Measurements from ENCODE around the gene KIAA1549. TPM values are rescaled to one million over a fixed set of nuclear protein-coding genes. Genes with fewer than 3 reads are reported as not detected.
"Not testable (repeated sequence)": the region's sequence is repeated elsewhere in the genome, so short reads cannot be mapped to it uniquely, and the experiment has no call there.

KIAA1549 gene
- total RNA-seq, 4 donors from 2014 or later = 0.11 to 2.1 (median 0.28) TPM

DNA sequence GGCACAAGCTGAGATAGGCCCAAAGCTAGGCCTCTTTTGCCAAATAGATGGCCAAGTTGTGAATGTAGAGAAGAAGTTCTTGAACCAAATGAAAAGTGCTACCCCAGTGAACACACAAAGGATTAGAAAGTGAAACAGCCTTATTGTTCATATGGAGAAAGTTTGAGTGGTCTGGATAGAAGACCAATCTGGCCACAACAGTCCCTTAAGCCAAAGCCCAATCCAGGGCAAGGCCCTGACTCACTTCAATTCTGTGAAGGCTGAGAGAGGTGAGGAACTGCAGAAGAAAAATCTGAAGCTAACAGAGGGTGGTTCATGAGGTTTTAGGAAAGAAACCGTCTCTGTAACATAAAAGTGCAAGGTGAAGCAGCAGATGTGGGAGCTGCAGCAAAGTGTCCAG, 164.5 kb downstream of the KIAA1549 start:
- no peak for DNase-seq
- WGBS, 2 donors = 79 to 82% methylated on average over 1 of the region's 1 CpG
- H3K27me3 ChIP-seq = no peaks in the 10 kb centered on the region
- H3K4me1 ChIP-seq = no peaks in the 10 kb centered on the region
- H3K27ac ChIP-seq = no peak overlapping the region
- intact Hi-C loops (cut with DNase I) = no loop called here
- no peaks in the 10 kb centered on the region for H3K36me3 ChIP-seq
- H3K9me3 ChIP-seq = no peaks in the 10 kb centered on the region
- TF ChIP-seq, protein P1, sequence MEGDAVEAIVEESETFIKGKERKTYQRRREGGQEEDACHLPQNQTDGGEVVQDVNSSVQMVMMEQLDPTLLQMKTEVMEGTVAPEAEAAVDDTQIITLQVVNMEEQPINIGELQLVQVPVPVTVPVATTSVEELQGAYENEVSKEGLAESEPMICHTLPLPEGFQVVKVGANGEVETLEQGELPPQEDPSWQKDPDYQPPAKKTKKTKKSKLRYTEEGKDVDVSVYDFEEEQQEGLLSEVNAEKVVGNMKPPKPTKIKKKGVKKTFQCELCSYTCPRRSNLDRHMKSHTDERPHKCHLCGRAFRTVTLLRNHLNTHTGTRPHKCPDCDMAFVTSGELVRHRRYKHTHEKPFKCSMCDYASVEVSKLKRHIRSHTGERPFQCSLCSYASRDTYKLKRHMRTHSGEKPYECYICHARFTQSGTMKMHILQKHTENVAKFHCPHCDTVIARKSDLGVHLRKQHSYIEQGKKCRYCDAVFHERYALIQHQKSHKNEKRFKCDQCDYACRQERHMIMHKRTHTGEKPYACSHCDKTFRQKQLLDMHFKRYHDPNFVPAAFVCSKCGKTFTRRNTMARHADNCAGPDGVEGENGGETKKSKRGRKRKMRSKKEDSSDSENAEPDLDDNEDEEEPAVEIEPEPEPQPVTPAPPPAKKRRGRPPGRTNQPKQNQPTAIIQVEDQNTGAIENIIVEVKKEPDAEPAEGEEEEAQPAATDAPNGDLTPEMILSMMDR (IDR thresholded peaks at IDR 0.05) = no peak
- no peak for TF ChIP-seq POLR2A (IDR thresholded peaks at IDR 0.05)
- no peak overlapping the region for H3K4me3 ChIP-seq

DNA sequence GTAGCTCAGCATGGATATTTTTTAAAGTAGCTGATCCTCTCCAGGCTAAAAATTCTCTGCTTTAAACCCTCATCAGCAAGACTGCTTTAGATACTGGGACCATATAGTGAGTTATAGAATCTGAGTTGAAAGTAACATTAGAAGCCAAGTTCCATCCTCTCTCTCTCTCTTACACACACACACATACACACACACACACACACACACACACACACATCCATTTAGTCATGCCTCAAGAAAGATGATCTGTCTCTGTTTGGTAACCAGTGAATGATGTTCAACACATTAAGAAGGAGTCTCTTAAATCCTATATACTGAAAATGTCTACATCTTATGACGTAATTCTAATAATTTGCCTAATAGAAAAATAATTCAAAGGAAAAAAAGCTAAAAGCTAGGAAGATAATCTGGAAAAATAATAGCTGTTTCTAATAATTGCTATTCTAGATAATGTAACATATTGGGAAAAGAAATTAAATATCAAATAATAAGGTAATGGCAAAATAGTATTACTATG, 166.3 kb downstream of the KIAA1549 start:
- no peak overlapping the region for H3K4me3 ChIP-seq
- no peak overlapping the region for H3K27ac ChIP-seq
- intact Hi-C loops (cut with DNase I) = no loop called here
- H3K9me3 ChIP-seq = no peaks in the 10 kb centered on the region
- H3K27me3 ChIP-seq = no peaks in the 10 kb centered on the region
- H3K36me3 ChIP-seq = no peaks in the 10 kb centered on the region
- H3K4me1 ChIP-seq = no peaks in the 10 kb centered on the region
- TF ChIP-seq, protein P1 (IDR thresholded peaks at IDR 0.05) = no peak
- TF ChIP-seq POLR2A (IDR thresholded peaks at IDR 0.05) = no peak
- no peak for DNase-seq
- WGBS, 2 donors = 68 to 77% methylated on average over 1 of the region's 1 CpG

DNA sequence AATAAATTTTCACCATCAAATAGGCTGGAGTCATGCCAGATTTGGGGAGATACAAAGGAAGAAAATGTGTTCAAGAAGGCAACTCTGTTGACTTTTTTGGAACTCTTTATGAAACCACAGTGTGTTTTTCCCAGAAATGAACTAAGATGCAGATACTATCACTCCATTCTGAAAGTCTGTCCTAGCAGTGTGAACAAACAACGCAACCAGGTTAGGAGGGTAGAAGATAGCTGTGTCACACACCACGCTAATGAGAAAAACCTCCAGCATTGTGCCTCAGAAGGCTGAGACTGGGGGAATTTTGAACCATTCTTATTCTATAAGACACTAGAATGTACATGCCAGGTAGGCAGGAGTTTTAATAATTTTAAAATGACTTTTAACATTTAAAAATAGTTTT, 167.2 kb downstream of the KIAA1549 start:
- H3K4me3 ChIP-seq = no peak overlapping the region
- intact Hi-C loops (cut with DNase I) = no loop called here
- no peak for TF ChIP-seq POLR2A (IDR thresholded peaks at IDR 0.05)
- TF ChIP-seq, protein P1 (IDR thresholded peaks at IDR 0.05) = no peak
- no peaks in the 10 kb centered on the region for H3K4me1 ChIP-seq
- no peaks in the 10 kb centered on the region for H3K36me3 ChIP-seq
- no peak for DNase-seq
- H3K27me3 ChIP-seq = no peaks in the 10 kb centered on the region
- no peak overlapping the region for H3K27ac ChIP-seq
- H3K9me3 ChIP-seq = no peaks in the 10 kb centered on the region
- WGBS, 2 donors = 60 to 79% methylated on average over 2 of the region's 2 CpGs

DNA sequence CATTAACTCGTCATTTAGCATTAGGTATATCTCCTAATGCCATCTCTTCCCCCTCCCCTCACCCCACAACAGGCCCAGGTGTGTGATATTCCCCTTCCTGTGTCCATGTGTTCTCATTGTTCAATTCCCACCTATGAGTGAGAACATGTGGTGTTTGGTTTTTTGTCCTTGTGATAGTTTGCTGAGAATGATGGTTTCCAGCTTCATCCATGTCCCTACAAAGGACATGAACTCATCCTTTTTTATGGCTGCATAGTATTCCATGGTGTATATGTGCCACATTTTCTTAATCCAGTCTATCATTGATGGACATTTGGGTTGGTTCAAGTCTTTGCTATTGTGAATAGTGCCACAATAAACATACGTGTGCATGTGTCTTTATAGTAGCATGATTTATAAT, 169.9 kb downstream of the KIAA1549 start:
- DNase-seq; H3K27ac ChIP-seq; intact Hi-C loops (cut with DNase I); H3K9me3 ChIP-seq; H3K36me3 ChIP-seq; H3K4me3 ChIP-seq; H3K4me1 ChIP-seq; H3K27me3 ChIP-seq: not testable (repeated sequence)
- WGBS, 2 donors = 88 to 90% methylated on average over 1 to 2 of the region's 2 CpGs

DNA sequence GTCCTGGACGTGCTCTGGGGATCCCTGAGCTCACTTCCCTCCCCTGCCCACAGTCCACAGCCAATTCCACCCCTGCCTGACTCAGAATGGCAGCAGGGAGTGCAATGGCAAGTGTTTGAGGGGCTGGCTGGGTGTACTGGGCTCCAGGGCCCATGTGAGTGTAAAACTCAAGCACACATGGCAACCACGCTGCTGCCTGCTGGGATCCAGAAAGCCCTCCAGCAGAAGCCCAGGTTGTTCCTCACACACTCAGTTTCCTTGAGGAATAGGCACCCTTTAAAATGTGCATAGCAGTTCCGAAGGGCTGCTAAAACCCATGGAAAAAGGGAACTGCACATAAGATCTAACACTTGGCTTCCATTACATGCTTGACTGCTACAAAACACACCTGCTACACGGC, 171.8 kb downstream of the KIAA1549 start:
- Histone ChIP-seq H3K4me1 (no peaks in the 10 kb centered on the region), H3K27ac (no peak overlapping the region), H3K36me3 (no peaks in the 10 kb centered on the region), H3K9me3 (peaks cover 0 to 3% (median 0%) of the 10 kb centered on the region in 3 donors), H3K4me3 (no peak overlapping the region), H3K27me3 (no peaks in the 10 kb centered on the region)
- WGBS, 2 donors = 81 to 90% methylated on average over 4 of the region's 4 CpGs
- no peak for DNase-seq
- intact Hi-C loops (cut with DNase I) = no loop called here
- TF ChIP-seq, protein P1 (IDR thresholded peaks at IDR 0.05) = no peak
- no peak for TF ChIP-seq POLR2A (IDR thresholded peaks at IDR 0.05)

DNA sequence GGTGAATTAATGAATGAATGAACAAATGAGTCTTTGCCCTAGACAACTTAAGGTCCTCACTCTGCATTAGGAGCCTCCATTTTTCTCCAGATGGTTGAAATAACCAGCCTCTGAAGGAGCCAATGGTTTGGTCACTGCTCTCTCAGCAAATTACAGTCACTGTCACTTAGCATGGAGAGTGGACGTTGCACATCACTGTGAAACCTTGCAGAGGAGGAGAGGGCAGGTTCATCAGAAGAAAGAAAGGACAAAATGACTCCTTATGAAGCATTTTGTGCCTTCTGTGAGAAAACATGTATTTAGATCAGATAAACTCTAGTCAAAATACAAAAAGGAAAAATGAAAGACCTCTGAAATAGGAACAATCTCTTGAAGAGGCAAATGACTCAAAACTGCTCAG, 176.6 kb downstream of the KIAA1549 start:
- Histone ChIP-seq H3K27me3 (no peaks in the 10 kb centered on the region), H3K4me3 (no peak overlapping the region), H3K27ac (no peak overlapping the region), H3K4me1 (no peaks in the 10 kb centered on the region), H3K36me3 (no peaks in the 10 kb centered on the region), H3K9me3 (peaks cover 0 to 3% (median 0%) of the 10 kb centered on the region in 3 donors)
- DNase-seq = no peak
- WGBS, 2 donors = 54 to 88% methylated on average over 1 of the region's 1 CpG
- intact Hi-C loops (cut with DNase I) = no loop called here
- TF ChIP-seq, protein P1 (IDR thresholded peaks at IDR 0.05) = no peak
- no peak for TF ChIP-seq POLR2A (IDR thresholded peaks at IDR 0.05)
